ENCODE measurements around the gene VCPKMT. TPM values are rescaled to one million over a fixed set of nuclear protein-coding genes. Genes with fewer than 3 reads are reported as not detected.

The VCPKMT gene
- total and polyA plus RNA-seq, 9 of the 15 experiments (the other 6 are each of a cell fraction or from before 2014, with no cell fraction given): 2.7 to 7.8 (median 6.3) TPM

GRCh38 chr14:50061664-50062437 is 54.5 kb downstream of the VCPKMT start:
- H3K27me3 ChIP-seq (ENCODE audit: control insufficient read depth in 2 of 2, insufficient read depth in 2 of 2, low read length in 2 of 2): no peaks in the 10 kb centered on the region
- 0 out of 2 replicates have a peak overlapping the region, but pooled peaks have one; percentile 6 for H3K4me3 ChIP-seq
- no peaks in the 10 kb centered on the region for H3K79me2 ChIP-seq (ENCODE audit: control insufficient read depth, insufficient read depth, low read length)
- WGBS (ENCODE audit: insufficient coverage, low coverage, missing lambda C conversion rate): 14% methylated on average over 8 of the region's 11 CpGs
- FAIRE-seq: peak; percentile 85
- BruUV-seq (replicated peaks): TSS peak; percentile 72
- H3K36me3 ChIP-seq (ENCODE audit: control insufficient read depth, insufficient read depth, low read length): no peaks in the 10 kb centered on the region
- intact Hi-C loops (cut with micrococcal nuclease) (loop anchor here (1.0 to 5.0 kb wide), 4 partner anchors 60 to 199 kb away; no protein-coding TSS in a partner anchor), in situ Hi-C loops (cut with MboI) (no loop called here)
- H3K9ac ChIP-seq (ENCODE audit: insufficient read depth in 1 of 2, low read depth in 2 of 2, low read length in 2 of 2): peak overlapping the region; percentile 60 to 86
- peak overlapping the region; percentile 59 for H3K4me2 ChIP-seq (ENCODE audit: insufficient read depth, low read length)
- POLR2A ChIA-PET: interaction anchor here (0.7 to 2.1 kb wide), 5 partner anchors 12 to 199 kb away, joined by 3 to 8 read pairs (median 4); no protein-coding TSS in a partner anchor
- no peaks in the 10 kb centered on the region for H4K20me1 ChIP-seq (replicated peaks; ENCODE audit: control insufficient read depth, insufficient read depth, low read length)
- ATAC-seq: peak; percentile 73
- peaks cover 34 to 61% of the 10 kb centered on the region in 2 experiments for H3K4me1 ChIP-seq (replicated peaks in 1 of 2; ENCODE audit: control insufficient read depth in 2 of 2, insufficient read depth in 2 of 2, low read length in 2 of 2)
- peaks cover 3% of the 10 kb centered on the region for H3K9me1 ChIP-seq (ENCODE audit: control insufficient read depth, insufficient read depth, low read length)
- peak overlapping the region; percentile 47 for H2AFZ ChIP-seq (ENCODE audit: low read depth, low read length)
- CTCF ChIA-PET (ENCODE audit: low intra/inter-chr PET ratio): no interaction called here
- DNase-seq (ENCODE audit: extremely low read depth in 1 of 4, low spot score in 3 of 4): peak in 2 of 4 experiments; percentile 52 to 65
- H3K9me3 ChIP-seq (replicated peaks; ENCODE audit: control insufficient read depth, insufficient read depth, low read depth, low read length): no peaks in the 10 kb centered on the region
- H3K27ac ChIP-seq (ENCODE audit: extremely low read depth, low read depth, low read length): peak overlapping the region; percentile 90
- TF ChIP-seq NFE2 (IDR thresholded peaks at IDR 0.05; ENCODE audit: low read depth): 0 out of 2 replicates have a peak, but pooled peaks have one; percentile 3
- peak; percentile 92 to 94 for TF ChIP-seq KDM1A (IDR thresholded peaks at IDR 0.05)
- peak; percentile 37; the same call in 1 of the 2 replicates for TF ChIP-seq JUND (IDR thresholded peaks at IDR 0.05; ENCODE audit: borderline replicate concordance, low read depth, low read length)
- TF ChIP-seq JUND (tag; IDR thresholded peaks at IDR 0.05; ENCODE audit: borderline replicate concordance, low read depth, low read length): peak; percentile 15; the same call in 1 of the 3 replicates
- peak in 1 of 2 experiments; percentile 72; a peak in 2 of 4 replicates for TF ChIP-seq HDAC1 (IDR thresholded peaks at IDR 0.05)
- TF ChIP-seq, protein P1, sequence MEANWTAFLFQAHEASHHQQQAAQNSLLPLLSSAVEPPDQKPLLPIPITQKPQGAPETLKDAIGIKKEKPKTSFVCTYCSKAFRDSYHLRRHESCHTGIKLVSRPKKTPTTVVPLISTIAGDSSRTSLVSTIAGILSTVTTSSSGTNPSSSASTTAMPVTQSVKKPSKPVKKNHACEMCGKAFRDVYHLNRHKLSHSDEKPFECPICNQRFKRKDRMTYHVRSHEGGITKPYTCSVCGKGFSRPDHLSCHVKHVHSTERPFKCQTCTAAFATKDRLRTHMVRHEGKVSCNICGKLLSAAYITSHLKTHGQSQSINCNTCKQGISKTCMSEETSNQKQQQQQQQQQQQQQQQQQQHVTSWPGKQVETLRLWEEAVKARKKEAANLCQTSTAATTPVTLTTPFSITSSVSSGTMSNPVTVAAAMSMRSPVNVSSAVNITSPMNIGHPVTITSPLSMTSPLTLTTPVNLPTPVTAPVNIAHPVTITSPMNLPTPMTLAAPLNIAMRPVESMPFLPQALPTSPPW (CRISPR knock-in tag; IDR thresholded peaks at IDR 0.05): 0 out of 2 replicates have a peak, but pooled peaks have one; percentile 3
- TF ChIP-seq, protein P2, sequence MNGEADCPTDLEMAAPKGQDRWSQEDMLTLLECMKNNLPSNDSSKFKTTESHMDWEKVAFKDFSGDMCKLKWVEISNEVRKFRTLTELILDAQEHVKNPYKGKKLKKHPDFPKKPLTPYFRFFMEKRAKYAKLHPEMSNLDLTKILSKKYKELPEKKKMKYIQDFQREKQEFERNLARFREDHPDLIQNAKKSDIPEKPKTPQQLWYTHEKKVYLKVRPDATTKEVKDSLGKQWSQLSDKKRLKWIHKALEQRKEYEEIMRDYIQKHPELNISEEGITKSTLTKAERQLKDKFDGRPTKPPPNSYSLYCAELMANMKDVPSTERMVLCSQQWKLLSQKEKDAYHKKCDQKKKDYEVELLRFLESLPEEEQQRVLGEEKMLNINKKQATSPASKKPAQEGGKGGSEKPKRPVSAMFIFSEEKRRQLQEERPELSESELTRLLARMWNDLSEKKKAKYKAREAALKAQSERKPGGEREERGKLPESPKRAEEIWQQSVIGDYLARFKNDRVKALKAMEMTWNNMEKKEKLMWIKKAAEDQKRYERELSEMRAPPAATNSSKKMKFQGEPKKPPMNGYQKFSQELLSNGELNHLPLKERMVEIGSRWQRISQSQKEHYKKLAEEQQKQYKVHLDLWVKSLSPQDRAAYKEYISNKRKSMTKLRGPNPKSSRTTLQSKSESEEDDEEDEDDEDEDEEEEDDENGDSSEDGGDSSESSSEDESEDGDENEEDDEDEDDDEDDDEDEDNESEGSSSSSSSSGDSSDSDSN (IDR thresholded peaks at IDR 0.05; ENCODE audit: borderline replicate concordance in 1 of 2, low read depth in 2 of 2, low read length in 2 of 2): no peak
- peak; percentile 34; the same call in 1 of the 2 replicates for TF ChIP-seq HDAC2 (IDR thresholded peaks at IDR 0.05)
- TF ChIP-seq NR2C1 (IDR thresholded peaks at IDR 0.05): no peak; the same call in 1 of the 2 replicates
- TF ChIP-seq NR2C1 (tag; IDR thresholded peaks at IDR 0.05): peak; percentile 52; the same call in 1 of the 2 replicates
- peak; percentile 29; the same call in 1 of the 2 replicates for TF ChIP-seq MYNN (IDR thresholded peaks at IDR 0.05)
- TF ChIP-seq MYNN (CRISPR knock-in tag; IDR thresholded peaks at IDR 0.05): no peak
- TF ChIP-seq RNF2 (IDR thresholded peaks at IDR 0.05): peak; percentile 56; the same call in 1 of the 2 replicates
- TF ChIP-seq LEF1 (IDR thresholded peaks at IDR 0.05): peak; percentile 15; the same call in 1 of the 2 replicates
- 0 out of 2 replicates have a peak, but pooled peaks have one; percentile 30 for TF ChIP-seq KAT7 (CRISPR knock-in tag; IDR thresholded peaks at IDR 0.05; ENCODE audit: borderline replicate concordance)
- TF ChIP-seq ZNF449 (CRISPR knock-in tag; IDR thresholded peaks at IDR 0.05): no peak
- TF ChIP-seq ATF7 (IDR thresholded peaks at IDR 0.05): no peak
- TF ChIP-seq ELF1 (tag; IDR thresholded peaks at IDR 0.05): peak; percentile 76

Measured in K562 (cell line).